SU-DHL-6 (cell line): ENCODE measurements around the gene NPNT.

Source experiments
- EZH2phosphoT487 ChIP-seq: fragments of 200-600 bp; sonication (generic), shearing (Covaris generic); conservative IDR thresholded peaks from 2 replicates; pipeline ENCODE4 v1.6.1; 2018; ENCODE audit warnings: mild to moderate bottlenecking, antibody characterized with exemption, low read length, moderate library complexity, mixed read lengths
- TF ChIP-seq, protein P1 (sequence below): fragments of 200-600 bp; sonication (generic); IDR thresholded peaks from one replicate; pipeline ENCODE4 v1.5.1; 2017; ENCODE audit warnings: antibody characterized with exemption, mild to moderate bottlenecking, low read length, moderate library complexity; ENCODE audit not compliant: insufficient read depth, poor library complexity, severe bottlenecking

DNA sequence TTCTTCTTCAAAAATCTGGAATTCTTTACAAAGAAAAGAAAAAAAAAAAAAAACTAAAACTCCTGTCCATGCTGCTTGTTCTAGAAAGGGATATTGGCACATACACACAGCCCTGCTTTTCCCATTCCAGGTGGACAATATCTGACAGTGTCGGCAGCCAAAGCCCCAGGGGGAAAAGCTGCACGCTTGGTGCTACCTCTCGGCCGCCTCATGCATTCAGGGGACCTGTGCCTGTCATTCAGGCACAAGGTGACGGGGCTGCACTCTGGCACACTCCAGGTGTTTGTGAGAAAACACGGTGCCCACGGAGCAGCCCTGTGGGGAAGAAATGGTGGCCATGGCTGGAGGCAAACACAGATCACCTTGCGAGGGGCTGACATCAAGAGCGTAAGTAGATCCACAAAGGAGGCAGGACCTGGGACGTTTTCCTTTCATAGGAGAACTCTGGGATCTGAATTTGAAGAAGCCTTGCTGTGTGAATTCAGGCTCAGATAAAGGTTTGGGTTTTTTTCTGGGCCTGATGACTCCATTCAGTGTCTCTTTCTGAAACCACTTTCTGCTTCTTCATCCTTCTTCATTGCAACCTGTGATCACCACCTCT is 71.9 kb downstream of the NPNT start:
- TF ChIP-seq, protein P1, sequence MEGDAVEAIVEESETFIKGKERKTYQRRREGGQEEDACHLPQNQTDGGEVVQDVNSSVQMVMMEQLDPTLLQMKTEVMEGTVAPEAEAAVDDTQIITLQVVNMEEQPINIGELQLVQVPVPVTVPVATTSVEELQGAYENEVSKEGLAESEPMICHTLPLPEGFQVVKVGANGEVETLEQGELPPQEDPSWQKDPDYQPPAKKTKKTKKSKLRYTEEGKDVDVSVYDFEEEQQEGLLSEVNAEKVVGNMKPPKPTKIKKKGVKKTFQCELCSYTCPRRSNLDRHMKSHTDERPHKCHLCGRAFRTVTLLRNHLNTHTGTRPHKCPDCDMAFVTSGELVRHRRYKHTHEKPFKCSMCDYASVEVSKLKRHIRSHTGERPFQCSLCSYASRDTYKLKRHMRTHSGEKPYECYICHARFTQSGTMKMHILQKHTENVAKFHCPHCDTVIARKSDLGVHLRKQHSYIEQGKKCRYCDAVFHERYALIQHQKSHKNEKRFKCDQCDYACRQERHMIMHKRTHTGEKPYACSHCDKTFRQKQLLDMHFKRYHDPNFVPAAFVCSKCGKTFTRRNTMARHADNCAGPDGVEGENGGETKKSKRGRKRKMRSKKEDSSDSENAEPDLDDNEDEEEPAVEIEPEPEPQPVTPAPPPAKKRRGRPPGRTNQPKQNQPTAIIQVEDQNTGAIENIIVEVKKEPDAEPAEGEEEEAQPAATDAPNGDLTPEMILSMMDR = no peak
- TF ChIP-seq EZH2phosphoT487 = no peak
